Panc1 (cell line): ENCODE data around the gene GUCY2D. TPM values are rescaled to one million over a fixed set of nuclear protein-coding genes. Genes with fewer than 3 reads are reported as not detected.

Experiments used
- ATAC-seq: fragments of 200-7000 bp; cut with Tn5 transposase; 2 replicates; pipeline ENCODE4 v1.9.1; 2020; ENCODE audit warnings: mild to moderate bottlenecking, moderate library complexity
- BruUV-seq: library from RNA; stranded (reverse); fragments of 400-500 nt; replicated peaks from 2 replicates; lab custom pipeline; 2021; lab: Mats Ljungman, UMichigan
- CTCF ChIA-PET: fragments of 300-600 bp; sonication (Branson Sonifier 250); formaldehyde crosslinking; loops from one replicate; lab custom pipeline; 2022; ENCODE audit warnings: antibody characterized with exemption; lab: Charles Lee
- POLR2A ChIA-PET: fragments of 300-600 bp; sonication (Branson Sonifier 250); formaldehyde crosslinking; loops from one replicate; lab custom pipeline; 2022; ENCODE audit warnings: antibody characterized with exemption; lab: Charles Lee
- DNase-seq: peaks from one replicate; pipeline ENCODE4 v3.0.0-alpha.2; 2010; ENCODE audit warnings: low read depth, low spot score
- H3K27ac ChIP-seq: 2 replicates; pipeline ENCODE4 v1.5.1; 2011; ENCODE audit warnings: mild to moderate bottlenecking, low read length, inconsistent platforms
- H3K27me3 ChIP-seq: fragments of 200-500 bp; sonication (Bioruptor generic); 2 replicates; pipeline ENCODE4 v1.6.0; 2014; ENCODE audit warnings: low read length, inconsistent platforms; ENCODE audit not compliant: control insufficient read depth, insufficient read depth
- H3K36me3 ChIP-seq: fragments of 200-500 bp; sonication (Bioruptor generic); 2 replicates; pipeline ENCODE4 v1.5.1; 2014; ENCODE audit warnings: inconsistent platforms, mild to moderate bottlenecking, low read length, moderate library complexity; ENCODE audit not compliant: control insufficient read depth, insufficient read depth
- H3K4me1 ChIP-seq: 2 replicates; pipeline ENCODE4 v1.5.1; 2011; ENCODE audit warnings: inconsistent platforms, mild to moderate bottlenecking, low read length, moderate library complexity; ENCODE audit not compliant: control insufficient read depth, insufficient read depth
- H3K4me3 ChIP-seq, 2 experiments: 2 replicates each; pipeline ENCODE4 v1.5.1; 2011 to 2012; ENCODE audit warnings: low read depth in 2 of 2, low read length in 2 of 2, mild to moderate bottlenecking in 2 of 2, inconsistent platforms in 1 of 2, moderate library complexity in 1 of 2
- H3K9me3 ChIP-seq: fragments of 200-500 bp; sonication (Bioruptor generic); 2 replicates; pipeline ENCODE4 v1.5.1; 2014; ENCODE audit warnings: low read depth, mild to moderate bottlenecking, inconsistent platforms, low read length, moderate library complexity; ENCODE audit not compliant: control insufficient read depth, insufficient read depth
- CTCF ChIP-seq: fragments of 450-650 bp; IDR thresholded peaks from 2 replicates; pipeline ENCODE4 v1.5.1; 2017; ENCODE audit warnings: mild to moderate bottlenecking
- POLR2AphosphoS5 ChIP-seq: IDR thresholded peaks from 2 replicates; pipeline ENCODE4 v1.6.1; 2012; ENCODE audit warnings: mild to moderate bottlenecking, low read depth, low read length, moderate library complexity
- REST ChIP-seq, 2 experiments: IDR thresholded peaks; 2 replicates each; pipeline ENCODE4 v1.6.1; 2011 to 2012; ENCODE audit warnings: low read depth in 2 of 2, control low read depth in 1 of 2, low read length in 1 of 2, mild to moderate bottlenecking in 1 of 2, moderate library complexity in 1 of 2; ENCODE audit not compliant: insufficient read depth in 1 of 2
- SIN3A ChIP-seq: IDR thresholded peaks from 2 replicates; pipeline ENCODE4 v1.6.1; 2012; ENCODE audit warnings: low read depth, mild to moderate bottlenecking, low read length, moderate library complexity, borderline replicate concordance; ENCODE audit not compliant: insufficient read depth
- TCF7L2 ChIP-seq: IDR thresholded peaks from 2 replicates; pipeline ENCODE4 v1.6.1; 2011; ENCODE audit warnings: mild to moderate bottlenecking, low read depth, low read length, inconsistent platforms
- in situ Hi-C: cut with HindIII; loops from 2 replicates; pipeline ENCODE4 v1.10.0; 2016; ENCODE audit warnings: low sequenced_read_pairs, low pct_unique_long_range_greater_than_20kb
- intact Hi-C: fragments of 100-400 bp; cut with micrococcal nuclease; formaldehyde crosslinking; loops from one replicate; pipeline ENCODE4 v1.10.0; 2022; ENCODE audit not compliant: unreplicated experiment
- total RNA-seq: library from RNA; stranded (reverse); gene quantifications from one replicate; pipeline ENCODE4 v1.2.1, GENCODE V29; 2021; ENCODE audit not compliant: unreplicated experiment

GUCY2D gene
- total RNA-seq, 1 experiment from 2014 or later = not detected

- no peak for DNase-seq
- Histone ChIP-seq H3K27ac (no peak overlapping the region), H3K4me1 (no peaks in the 10 kb centered on the region), H3K27me3 (no peaks in the 10 kb centered on the region), H3K4me3 (no peak overlapping the region), H3K36me3 (no peaks in the 10 kb centered on the region), H3K9me3 (no peaks in the 10 kb centered on the region)
- ChIA-PET CTCF (no interaction called here), POLR2A (no interaction called here)
- intact Hi-C loops (no loop called here), in situ Hi-C loops (no loop called here)
- ATAC-seq = no peak
- TF ChIP-seq REST (IDR thresholded peaks at IDR 0.05; ENCODE audit: insufficient read depth in 1 of 2, low read depth in 2 of 2, low read length in 1 of 2) = no peak
- no peak for TF ChIP-seq POLR2AphosphoS5
- no peak for TF ChIP-seq CTCF
- no peak for TF ChIP-seq TCF7L2
- TF ChIP-seq SIN3A = no peak
- BruUV-seq = no TSS peak
These were observed 46.8 kb upstream of the GUCY2D start for GRCh38 chr17:7955414-7956227.

GRCh38 chr17:7956228-7956965, 46.0 kb upstream of the GUCY2D start:
- no TSS peak for BruUV-seq
- in situ Hi-C loops (no loop called here), intact Hi-C loops (no loop called here)
- Histone ChIP-seq H3K27ac (no peak overlapping the region), H3K36me3 (no peaks in the 10 kb centered on the region), H3K9me3 (no peaks in the 10 kb centered on the region), H3K4me1 (no peaks in the 10 kb centered on the region), H3K4me3 (no peak overlapping the region), H3K27me3 (no peaks in the 10 kb centered on the region)
- CTCF ChIA-PET = no interaction called here
- ATAC-seq = no peak
- DNase-seq = no peak
- POLR2A ChIA-PET = no interaction called here
- TF ChIP-seq CTCF (no peak), REST (IDR thresholded peaks at IDR 0.05; ENCODE audit: insufficient read depth in 1 of 2, low read depth in 2 of 2, low read length in 1 of 2) (no peak), SIN3A (no peak), POLR2AphosphoS5 (no peak), TCF7L2 (no peak)
